T-helper 1 cell treated with Interleukin-12 subunit alpha and Interleukin-12 subunit beta and Interleukin-4 antibody, amounts not matched to agents 30 ng/mL and 1 ng/mL, for 36 hours (primary cell): ENCODE results near the gene CFAP92. TPM values are rescaled to one million over a fixed set of nuclear protein-coding genes. Genes with fewer than 3 reads are reported as not detected.

Source experiments
- intact Hi-C: fragments of 100-400 bp; cut with micrococcal nuclease; formaldehyde crosslinking; loops from one replicate; pipeline ENCODE4 v1.15.1; 2024
- total RNA-seq: library from RNA; stranded (reverse); gene quantifications from 2 replicates; pipeline ENCODE4 v1.2.3, GENCODE V29; 2022

CFAP92 gene
- total RNA-seq, result not detected in 2 replicates

GRCh38 chr3:128993461-128994172, at the start of gene CFAP92:
Gene CFAP92, minus strand, starts transcription at chr3:128994076. Its CDS starts 772 bp downstream, at chr3:128993304.
- intact Hi-C loops, result loop anchor here (1.0 to 2.0 kb wide), 9 partner anchors 23 to 323 kb away; partner anchors contain the start of genes COPG1, HMCES and ISY1

- intact Hi-C loops, result no loop called here
Measured at GRCh38 chr3:129040579-129041300, 46.9 kb upstream of the CFAP92 start.

GRCh38 chr3:129040039-129040336, 46.1 kb upstream of the CFAP92 start:
- intact Hi-C loops, result no loop called here

GRCh38 chr3:129039271-129040038, 45.6 kb upstream of the CFAP92 start:
- intact Hi-C loops, result no loop called here

- intact Hi-C loops, result no loop called here
Measured at GRCh38 chr3:129038121-129038855, 44.4 kb upstream of the CFAP92 start.

GRCh38 chr3:129037093-129037419, 43.2 kb upstream of the CFAP92 start:
- intact Hi-C loops, result no loop called here

GRCh38 chr3:129036222-129037092, 42.6 kb upstream of the CFAP92 start:
- intact Hi-C loops, result no loop called here

- intact Hi-C loops, result no loop called here
Measured at GRCh38 chr3:129035360-129036221, 41.7 kb upstream of the CFAP92 start.

GRCh38 chr3:129034642-129035041, 40.8 kb upstream of the CFAP92 start:
- intact Hi-C loops, result no loop called here

- intact Hi-C loops, result no loop called here
Measured at GRCh38 chr3:129033633-129034321, 39.9 kb upstream of the CFAP92 start.

GRCh38 chr3:129033151-129033550, 39.3 kb upstream of the CFAP92 start:
- intact Hi-C loops, result no loop called here

GRCh38 chr3:129032716-129033115, 38.8 kb upstream of the CFAP92 start:
- intact Hi-C loops, result no loop called here

GRCh38 chr3:129031476-129032215, 37.8 kb upstream of the CFAP92 start:
- intact Hi-C loops, result no loop called here

- intact Hi-C loops, result no loop called here
Measured at GRCh38 chr3:129030611-129031010, 36.7 kb upstream of the CFAP92 start.

- intact Hi-C loops, result no loop called here
Measured at GRCh38 chr3:129028866-129029265, 35.0 kb upstream of the CFAP92 start.

- intact Hi-C loops, result loop anchor here (1.0 to 2.0 kb wide), 15 partner anchors 11 to 410 kb away; partner anchors contain the start of genes ACAD9, CFAP92, COPG1 and EFCAB12
Measured at GRCh38 chr3:129027544-129027880, 33.6 kb upstream of the CFAP92 start.

- intact Hi-C loops, result loop anchor here (1.0 to 2.0 kb wide), 15 partner anchors 11 to 410 kb away; partner anchors contain the start of genes ACAD9, CFAP92, COPG1 and EFCAB12
Measured at GRCh38 chr3:129026728-129027543, 33.1 kb upstream of the CFAP92 start.
